22Rv1 (cell line): Measurements from ENCODE around the gene TAS2R41.

Experiments
- H3K27ac ChIP-seq: fragments of 450-650 bp; 2 replicates; pipeline ENCODE4 v1.5.1; 2017
- CTCF ChIP-seq: fragments of 450-650 bp; IDR thresholded peaks from 2 replicates; pipeline ENCODE4 v1.5.1; 2017; ENCODE audit warnings: mild to moderate bottlenecking
- ZFX ChIP-seq: fragments of 450-650 bp; IDR thresholded peaks from 2 replicates; pipeline ENCODE4 v1.6.1; 2017; ENCODE audit warnings: antibody characterized with exemption, borderline replicate concordance

TAS2R41 gene

GRCh38 chr7:143504937-143505297 lies 27.2 kb downstream of the TAS2R41 start:
- TF ChIP-seq ZFX = no peak
- no peak for TF ChIP-seq CTCF
- H3K27ac ChIP-seq = no peak overlapping the region

- H3K27ac ChIP-seq = no peak overlapping the region
- TF ChIP-seq ZFX (no peak), CTCF (no peak)
Measured at GRCh38 chr7:143505838-143506237, 28.2 kb downstream of the TAS2R41 start.

GRCh38 chr7:143507094-143507518 lies 29.4 kb downstream of the TAS2R41 start:
- no peak overlapping the region for H3K27ac ChIP-seq
- TF ChIP-seq ZFX (no peak), CTCF (no peak)

- no peak overlapping the region for H3K27ac ChIP-seq
- no peak for TF ChIP-seq CTCF
- no peak for TF ChIP-seq ZFX
Measured at GRCh38 chr7:143507534-143508055, 29.9 kb downstream of the TAS2R41 start.

- no peak for TF ChIP-seq CTCF
- TF ChIP-seq ZFX = no peak
- no peak overlapping the region for H3K27ac ChIP-seq
Measured at GRCh38 chr7:143510854-143511592, 33.4 kb downstream of the TAS2R41 start.

- no peak for TF ChIP-seq CTCF
- TF ChIP-seq ZFX = no peak
Measured at GRCh38 chr7:143511593-143512047, 33.9 kb downstream of the TAS2R41 start.

GRCh38 chr7:143512488-143513340 lies 35.0 kb downstream of the TAS2R41 start:
- no peak overlapping the region for H3K27ac ChIP-seq
- TF ChIP-seq ZFX = no peak
- TF ChIP-seq CTCF = no peak

More at GRCh38 chr7:143511593-143512047, 33.9 kb downstream of the TAS2R41 start:
- H3K27ac ChIP-seq = no peak overlapping the region
